Activated B cell treated with CpG ODN at 0.5 μM for 24 hours (primary cell): ENCODE measurements around the gene ANKH. TPM values are rescaled to one million over a fixed set of nuclear protein-coding genes. Genes with fewer than 3 reads are reported as not detected.

ENCODE experiments used
- ATAC-seq: fragments of 200-7000 bp; cut with Tn5 transposase; one replicate; pipeline ENCODE4 v1.10.0; 2021; ENCODE audit warnings: low read depth, mild to moderate bottlenecking, moderate library complexity
- CTCF ChIA-PET: fragments of 350-600 bp; sonication (Branson Sonifier 250); formaldehyde crosslinking; loops from one replicate; lab custom pipeline; 2021; ENCODE audit warnings: antibody characterized with exemption; lab: Charles Lee
- POLR2A ChIA-PET: fragments of 350-600 bp; sonication (Branson Sonifier 250); formaldehyde crosslinking; loops from one replicate; lab custom pipeline; 2021; ENCODE audit warnings: antibody characterized with exemption; lab: Charles Lee
- DNase-seq: peaks from one replicate; pipeline ENCODE4 v3.0.0; 2022
- H3K27ac Mint-ChIP-seq: one replicate; pipeline ENCODE4 v1.8.0; 2020; ENCODE audit warnings: mixed read lengths
- H3K27me3 Mint-ChIP-seq: one replicate; pipeline ENCODE4 v1.8.0; 2021; ENCODE audit warnings: mixed read lengths
- H3K36me3 Mint-ChIP-seq: one replicate; pipeline ENCODE4 v1.8.0; 2021; ENCODE audit warnings: low read depth, mixed read lengths
- H3K4me1 Mint-ChIP-seq: one replicate; pipeline ENCODE4 v1.8.0; 2021; ENCODE audit warnings: mixed read lengths
- H3K4me3 Mint-ChIP-seq: one replicate; pipeline ENCODE4 v1.8.0; 2020; ENCODE audit warnings: mild to moderate bottlenecking, mixed read lengths
- H3K9me3 Mint-ChIP-seq: one replicate; pipeline ENCODE4 v1.8.0; 2020; ENCODE audit warnings: mixed read lengths
- CTCF ChIP-seq: fragments of 200-600 bp; IDR thresholded peaks from one replicate; pipeline ENCODE4 v1.8.0; 2022; ENCODE audit warnings: antibody characterized with exemption, mild to moderate bottlenecking
- intact Hi-C: fragments of 100-400 bp; cut with micrococcal nuclease; formaldehyde crosslinking; loops from one replicate; pipeline ENCODE4 v1.15.1; 2024
- total RNA-seq: library from RNA; stranded (reverse); gene quantifications from 2 replicates; pipeline ENCODE4 v1.2.3, GENCODE V29; 2022

ANKH gene
- total RNA-seq, 1 donor from 2014 or later, result 43.3 TPM

- ChIA-PET CTCF (no interaction called here), POLR2A (interaction anchor here (0.6 kb wide), 1 partner anchor 35 kb away, joined by 4 read pairs; no protein-coding TSS in a partner anchor)
- peaks cover 3% of the 10 kb centered on the region for H3K4me1 Mint-ChIP-seq
- no peak overlapping the region for H3K4me3 Mint-ChIP-seq
- peaks cover 20% of the 10 kb centered on the region for H3K36me3 Mint-ChIP-seq
- H3K27me3 Mint-ChIP-seq, result no peaks in the 10 kb centered on the region
- no peaks in the 10 kb centered on the region for H3K9me3 Mint-ChIP-seq
- intact Hi-C loops, result no loop called here
- ATAC-seq (no peak), DNase-seq (no peak)
- TF ChIP-seq CTCF, result no peak
- H3K27ac Mint-ChIP-seq, result no peak overlapping the region
Observed at GRCh38 chr5:14776602-14777001, 95.0 kb downstream of the ANKH start.

- no peak for DNase-seq
- Mint-ChIP-seq H3K27me3 (no peaks in the 10 kb centered on the region), H3K9me3 (no peaks in the 10 kb centered on the region), H3K36me3 (peaks cover 16% of the 10 kb centered on the region), H3K27ac (no peak overlapping the region), H3K4me1 (peaks cover 5% of the 10 kb centered on the region), H3K4me3 (no peak overlapping the region)
- no peak for TF ChIP-seq CTCF
- CTCF ChIA-PET, result no interaction called here
- intact Hi-C loops, result no loop called here
- POLR2A ChIA-PET, result no interaction called here
- ATAC-seq, result no peak
Observed at GRCh38 chr5:14775857-14776256, 95.7 kb downstream of the ANKH start.

DNA sequence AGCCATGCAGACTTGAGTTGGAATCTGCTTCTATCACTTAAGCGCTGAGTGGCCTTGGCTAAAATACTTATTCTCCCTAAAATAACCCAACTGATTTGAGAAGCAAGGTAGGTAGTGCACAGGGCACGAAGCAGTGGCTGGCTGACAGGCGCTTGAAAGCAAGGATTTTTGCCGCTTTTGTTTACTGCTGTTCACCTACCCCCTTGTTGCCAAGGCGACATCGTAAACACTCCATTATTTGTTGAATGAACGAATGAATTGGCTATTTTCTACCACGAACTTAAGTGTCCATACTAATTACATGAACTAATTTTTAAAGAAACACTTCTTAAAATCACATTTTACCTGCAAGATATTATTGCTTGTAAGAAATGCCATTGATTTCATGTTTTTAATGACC lies 98.0 kb downstream of the ANKH start:
- ChIA-PET CTCF (no interaction called here), POLR2A (no interaction called here)
- Mint-ChIP-seq H3K27ac (no peak overlapping the region), H3K4me3 (no peak overlapping the region), H3K27me3 (no peaks in the 10 kb centered on the region), H3K4me1 (peaks cover 8% of the 10 kb centered on the region), H3K36me3 (peaks cover 19% of the 10 kb centered on the region), H3K9me3 (no peaks in the 10 kb centered on the region)
- intact Hi-C loops, result no loop called here
- no peak for TF ChIP-seq CTCF
- DNase-seq (no peak), ATAC-seq (no peak)

DNA sequence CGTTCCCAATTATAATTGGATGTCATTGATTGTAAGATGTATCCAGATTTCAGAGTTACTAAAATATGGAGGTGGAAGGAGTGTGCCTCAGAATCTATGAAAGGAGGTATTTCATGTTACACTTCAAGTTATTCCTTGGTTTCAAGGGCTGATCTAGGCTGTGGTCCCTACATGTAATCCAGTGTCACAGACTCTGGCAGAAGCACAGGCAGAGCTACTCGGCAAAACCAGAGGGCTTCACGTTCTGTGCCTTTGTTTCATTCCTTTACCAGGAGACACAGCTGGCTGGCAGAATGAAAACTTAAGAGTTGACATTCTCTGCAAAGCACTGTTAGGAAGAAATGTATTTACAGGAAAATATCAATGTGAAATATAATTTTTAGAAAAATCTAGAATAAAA lies 99.6 kb downstream of the ANKH start:
- ATAC-seq, result no peak

DNA sequence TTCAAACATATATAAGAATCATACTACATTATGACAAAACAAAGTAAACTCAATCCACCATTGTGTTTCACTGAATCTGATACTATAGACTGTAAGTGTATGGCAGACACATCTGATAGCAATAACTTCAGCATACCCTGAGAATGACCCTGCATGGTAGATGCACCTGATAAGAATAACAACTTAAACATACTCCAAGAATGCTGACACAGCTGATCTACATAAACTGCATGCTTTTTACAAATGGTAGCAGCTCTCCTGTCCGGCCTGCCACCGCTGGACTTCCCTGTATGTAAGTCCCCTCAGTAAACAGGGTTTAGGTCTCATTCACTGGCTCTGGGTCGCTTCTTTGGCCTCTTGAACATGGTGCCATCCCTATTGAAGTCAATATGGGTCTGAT lies 100.4 kb downstream of the ANKH start:
- no peaks in the 10 kb centered on the region for H3K9me3 Mint-ChIP-seq
- peaks cover 24% of the 10 kb centered on the region for H3K36me3 Mint-ChIP-seq
- POLR2A ChIA-PET, result no interaction called here
- no peak overlapping the region for H3K27ac Mint-ChIP-seq
- intact Hi-C loops, result no loop called here
- no peak overlapping the region for H3K4me3 Mint-ChIP-seq
- TF ChIP-seq CTCF, result no peak
- H3K27me3 Mint-ChIP-seq, result no peaks in the 10 kb centered on the region
- CTCF ChIA-PET, result no interaction called here
- DNase-seq (no peak), ATAC-seq (no peak)
- H3K4me1 Mint-ChIP-seq, result peaks cover 8% of the 10 kb centered on the region

More for the DNA sequence above, 99.6 kb downstream of the ANKH start:
- Mint-ChIP-seq H3K4me1 (peaks cover 8% of the 10 kb centered on the region), H3K36me3 (peaks cover 21% of the 10 kb centered on the region), H3K4me3 (no peak overlapping the region), H3K27me3 (no peaks in the 10 kb centered on the region), H3K27ac (no peak overlapping the region), H3K9me3 (no peaks in the 10 kb centered on the region)
- POLR2A ChIA-PET, result no interaction called here
- CTCF ChIA-PET, result no interaction called here
- intact Hi-C loops, result no loop called here
- no peak for TF ChIP-seq CTCF
- DNase-seq, result no peak
